ENCODE data around the gene PTPN9.
A peak's percentile ranks its signal among the peaks of the same experiment; 100 is the strongest.
"Not testable (repeated sequence)": the region's sequence is repeated elsewhere in the genome, so short reads cannot be mapped to it uniquely, and the experiment has no call there.

Gene PTPN9

GRCh38 chr15:75532413-75533250 lies 46.5 kb downstream of the PTPN9 start:
- TF ChIP-seq PAX5 (IDR thresholded peaks at IDR 0.05; ENCODE audit: insufficient read depth, low read length, severe bottlenecking), result no peak
- no peak for TF ChIP-seq TAF1 (IDR thresholded peaks at IDR 0.05; ENCODE audit: low read depth, low read length)
- TF ChIP-seq POU2F2 (IDR thresholded peaks at IDR 0.05; ENCODE audit: low read depth, low read length), result no peak
- no peak for TF ChIP-seq POLR2A (IDR thresholded peaks at IDR 0.05; ENCODE audit: low read depth, low read length)
- no peak for TF ChIP-seq POLR2AphosphoS5 (IDR thresholded peaks at IDR 0.05; ENCODE audit: low read depth, low read length)
- no peak for TF ChIP-seq SPI1 (IDR thresholded peaks at IDR 0.05; ENCODE audit: low read depth, low read length)
- FAIRE-seq, result no peak
- DNase-seq (ENCODE audit: insufficient read length, low spot score), result no peak

DNA sequence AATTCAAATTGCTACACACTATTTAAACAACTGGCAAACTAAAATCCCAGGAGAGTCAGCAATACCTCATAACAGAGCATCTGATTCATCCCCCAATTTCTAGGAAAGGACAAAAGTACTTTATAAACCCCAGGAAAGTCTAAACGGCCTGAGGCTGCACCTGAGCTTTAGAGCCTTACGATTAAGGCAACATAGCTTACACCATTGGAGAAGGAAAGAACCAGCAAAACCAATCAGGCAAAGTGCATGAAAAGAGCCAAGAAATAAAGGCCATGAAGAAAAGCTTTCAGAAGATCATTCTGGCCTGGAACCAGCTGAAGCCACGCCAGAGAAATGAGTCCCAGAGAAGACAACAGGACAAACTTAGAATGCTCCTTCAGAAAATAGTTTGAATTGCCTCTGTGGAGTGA lies 48.1 kb downstream of the PTPN9 start:
- no peak for DNase-seq (ENCODE audit: insufficient read length, low spot score)
- FAIRE-seq, result no peak
- TF ChIP-seq POLR2AphosphoS5 (IDR thresholded peaks at IDR 0.05; ENCODE audit: low read depth, low read length) (no peak), POU2F2 (IDR thresholded peaks at IDR 0.05; ENCODE audit: low read depth, low read length) (no peak), POLR2A (IDR thresholded peaks at IDR 0.05; ENCODE audit: low read depth, low read length) (no peak), PAX5 (IDR thresholded peaks at IDR 0.05; ENCODE audit: insufficient read depth, low read length, severe bottlenecking) (no peak), TAF1 (IDR thresholded peaks at IDR 0.05; ENCODE audit: low read depth, low read length) (no peak), SPI1 (IDR thresholded peaks at IDR 0.05; ENCODE audit: low read depth, low read length) (no peak)

- DNase-seq (ENCODE audit: insufficient read length, low spot score) (no peak), FAIRE-seq (no peak)
- TF ChIP-seq POLR2A (IDR thresholded peaks at IDR 0.05; ENCODE audit: low read depth, low read length) (no peak), SPI1 (IDR thresholded peaks at IDR 0.05; ENCODE audit: low read depth, low read length) (no peak), POU2F2 (IDR thresholded peaks at IDR 0.05; ENCODE audit: low read depth, low read length) (no peak), TAF1 (IDR thresholded peaks at IDR 0.05; ENCODE audit: low read depth, low read length) (no peak), POLR2AphosphoS5 (IDR thresholded peaks at IDR 0.05; ENCODE audit: low read depth, low read length) (no peak), PAX5 (IDR thresholded peaks at IDR 0.05; ENCODE audit: insufficient read depth, low read length, severe bottlenecking) (no peak)
Observed at GRCh38 chr15:75530169-75530568, 48.9 kb downstream of the PTPN9 start.

- not testable (repeated sequence) for FAIRE-seq; DNase-seq (ENCODE audit: insufficient read length, low spot score)
Observed at GRCh38 chr15:75525756-75526155, 53.4 kb downstream of the PTPN9 start.

- no peak for DNase-seq (ENCODE audit: insufficient read length, low spot score)
- TF ChIP-seq POLR2A (IDR thresholded peaks at IDR 0.05; ENCODE audit: low read depth, low read length), result no peak
- no peak for TF ChIP-seq TAF1 (IDR thresholded peaks at IDR 0.05; ENCODE audit: low read depth, low read length)
- TF ChIP-seq SPI1 (IDR thresholded peaks at IDR 0.05; ENCODE audit: low read depth, low read length), result no peak
- FAIRE-seq, result no peak
Observed at GRCh38 chr15:75523011-75523410, 56.1 kb downstream of the PTPN9 start.

DNA sequence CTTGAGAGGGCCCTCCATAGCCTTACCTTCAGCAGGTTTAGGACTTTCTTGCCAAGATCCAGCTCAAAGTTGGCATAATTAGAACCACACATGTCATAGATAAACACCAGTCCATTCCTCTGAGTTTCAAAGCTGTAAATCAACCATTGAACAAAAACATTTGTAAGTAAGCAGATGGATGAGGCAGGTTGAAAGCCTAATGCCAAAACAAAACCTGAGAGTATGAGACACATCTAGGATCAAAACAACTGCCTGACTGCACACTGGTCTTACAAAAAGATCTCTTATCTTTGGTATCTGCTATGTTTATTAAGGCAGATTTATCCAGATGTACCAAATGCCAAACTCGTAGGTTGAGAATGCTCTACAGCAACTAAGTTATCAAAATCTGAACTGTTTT lies 61.9 kb downstream of the PTPN9 start:
- TF ChIP-seq PAX5 (IDR thresholded peaks at IDR 0.05; ENCODE audit: insufficient read depth, low read length, severe bottlenecking) (no peak), TAF1 (IDR thresholded peaks at IDR 0.05; ENCODE audit: low read depth, low read length) (no peak), POU2F2 (IDR thresholded peaks at IDR 0.05; ENCODE audit: low read depth, low read length) (no peak), POLR2A (IDR thresholded peaks at IDR 0.05; ENCODE audit: low read depth, low read length) (no peak), POLR2AphosphoS5 (IDR thresholded peaks at IDR 0.05; ENCODE audit: low read depth, low read length) (no peak), SPI1 (IDR thresholded peaks at IDR 0.05; ENCODE audit: low read depth, low read length) (no peak)
- FAIRE-seq (no peak), DNase-seq (ENCODE audit: insufficient read length, low spot score) (no peak)

GRCh38 chr15:75508840-75509532 lies 70.1 kb downstream of the PTPN9 start:
- TF ChIP-seq SPI1 (IDR thresholded peaks at IDR 0.05; ENCODE audit: low read depth, low read length), result no peak
- peak; percentile 26 for FAIRE-seq

DNA sequence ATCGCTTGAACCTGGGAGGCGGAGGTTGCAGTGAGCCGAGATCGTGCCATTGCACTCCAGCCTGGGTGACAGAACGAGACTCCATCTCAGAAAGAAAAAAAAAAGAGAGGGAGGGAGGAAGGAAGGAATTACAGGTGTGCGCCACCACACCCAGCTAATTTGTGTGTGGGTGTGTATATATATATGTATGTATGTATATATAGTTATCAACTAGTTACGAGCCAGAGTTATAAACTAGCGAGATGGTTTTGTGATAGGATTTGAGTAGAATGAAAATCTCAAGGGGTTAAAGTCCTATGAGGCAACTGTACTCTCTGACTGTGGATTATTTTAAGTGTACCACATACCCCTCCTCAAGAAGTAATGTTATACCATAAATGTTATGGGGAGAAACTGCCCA lies 76.8 kb downstream of the PTPN9 start:
- no peak for DNase-seq (ENCODE audit: insufficient read length, low spot score)
- no peak for FAIRE-seq
- no peak for TF ChIP-seq POLR2AphosphoS5 (IDR thresholded peaks at IDR 0.05; ENCODE audit: low read depth, low read length)
- no peak for TF ChIP-seq SPI1 (IDR thresholded peaks at IDR 0.05; ENCODE audit: low read depth, low read length)
- TF ChIP-seq TAF1 (IDR thresholded peaks at IDR 0.05; ENCODE audit: low read depth, low read length), result no peak
- no peak for TF ChIP-seq PAX5 (IDR thresholded peaks at IDR 0.05; ENCODE audit: insufficient read depth, low read length, severe bottlenecking)
- TF ChIP-seq POLR2A (IDR thresholded peaks at IDR 0.05; ENCODE audit: low read depth, low read length), result no peak
- no peak for TF ChIP-seq POU2F2 (IDR thresholded peaks at IDR 0.05; ENCODE audit: low read depth, low read length)

More at GRCh38 chr15:75508840-75509532, 70.1 kb downstream of the PTPN9 start:
- DNase-seq (ENCODE audit: insufficient read length, low spot score), result no peak

GRCh38 chr15:75493732-75494131 lies 85.4 kb downstream of the PTPN9 start:
- DNase-seq (ENCODE audit: insufficient read length, low spot score) (no peak), FAIRE-seq (no peak)
- TF ChIP-seq SPI1 (IDR thresholded peaks at IDR 0.05; ENCODE audit: low read depth, low read length) (no peak), PAX5 (IDR thresholded peaks at IDR 0.05; ENCODE audit: insufficient read depth, low read length, severe bottlenecking) (no peak), TAF1 (IDR thresholded peaks at IDR 0.05; ENCODE audit: low read depth, low read length) (no peak), POU2F2 (IDR thresholded peaks at IDR 0.05; ENCODE audit: low read depth, low read length) (no peak), POLR2AphosphoS5 (IDR thresholded peaks at IDR 0.05; ENCODE audit: low read depth, low read length) (no peak), POLR2A (IDR thresholded peaks at IDR 0.05; ENCODE audit: low read depth, low read length) (no peak)

DNA sequence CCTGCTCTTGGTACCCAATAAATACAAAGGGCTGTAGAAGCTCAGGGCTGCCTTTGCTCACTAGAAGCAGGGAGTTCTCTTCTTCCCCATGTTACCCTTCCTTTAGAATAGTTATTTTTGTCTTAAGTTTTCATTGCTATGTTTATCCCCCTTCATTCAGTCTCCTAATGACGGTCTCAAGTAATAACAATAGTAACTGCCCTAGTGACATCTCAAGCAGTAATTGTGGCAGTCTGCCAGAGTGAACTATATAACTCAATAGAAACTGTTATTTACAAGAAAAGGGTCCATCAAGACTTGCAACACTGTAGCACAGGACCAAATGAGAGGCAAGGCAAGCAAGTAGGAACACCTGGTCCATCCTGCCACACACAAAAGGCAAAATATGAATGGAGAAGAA lies 95.2 kb downstream of the PTPN9 start:
- no peak for TF ChIP-seq POLR2AphosphoS5 (IDR thresholded peaks at IDR 0.05; ENCODE audit: low read depth, low read length)
- TF ChIP-seq POU2F2 (IDR thresholded peaks at IDR 0.05; ENCODE audit: low read depth, low read length), result no peak
- no peak for TF ChIP-seq PAX5 (IDR thresholded peaks at IDR 0.05; ENCODE audit: insufficient read depth, low read length, severe bottlenecking)
- TF ChIP-seq SPI1 (IDR thresholded peaks at IDR 0.05; ENCODE audit: low read depth, low read length), result no peak
- FAIRE-seq (no peak), DNase-seq (ENCODE audit: insufficient read length, low spot score) (no peak)

GRCh38 chr15:75483556-75483955 lies 95.6 kb downstream of the PTPN9 start:
- not testable (repeated sequence) for DNase-seq (ENCODE audit: insufficient read length, low spot score); FAIRE-seq

All from GM12891 (cell line).